ENCODE results near the gene OCA2.

DNA sequence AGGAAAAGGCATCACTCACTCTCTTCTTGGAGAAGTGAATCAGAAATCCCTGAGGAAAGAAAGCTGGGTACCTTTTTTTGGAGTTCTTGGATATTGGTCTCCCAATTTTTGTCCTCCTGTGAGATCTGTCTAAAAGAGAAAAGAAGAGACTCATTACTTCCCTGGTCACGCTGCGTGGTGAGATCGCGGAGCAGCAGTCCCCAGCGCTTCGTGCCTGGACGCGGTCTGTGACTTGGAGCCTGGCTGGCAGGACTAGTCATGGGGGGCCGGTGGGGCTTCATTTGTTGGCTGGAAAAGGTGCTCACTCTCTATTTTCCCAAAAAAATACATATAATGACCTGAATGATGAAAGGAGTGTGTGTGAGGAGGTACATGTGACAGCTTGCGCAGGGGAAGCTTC is 144.0 kb downstream of the OCA2 start:
- TF ChIP-seq CTCF (IDR thresholded peaks at IDR 0.05; ENCODE audit: insufficient read depth, low read length) (no peak), POLR2AphosphoS5 (IDR thresholded peaks at IDR 0.05; ENCODE audit: low read depth) (no peak)
- TF ChIP-seq, protein P1, sequence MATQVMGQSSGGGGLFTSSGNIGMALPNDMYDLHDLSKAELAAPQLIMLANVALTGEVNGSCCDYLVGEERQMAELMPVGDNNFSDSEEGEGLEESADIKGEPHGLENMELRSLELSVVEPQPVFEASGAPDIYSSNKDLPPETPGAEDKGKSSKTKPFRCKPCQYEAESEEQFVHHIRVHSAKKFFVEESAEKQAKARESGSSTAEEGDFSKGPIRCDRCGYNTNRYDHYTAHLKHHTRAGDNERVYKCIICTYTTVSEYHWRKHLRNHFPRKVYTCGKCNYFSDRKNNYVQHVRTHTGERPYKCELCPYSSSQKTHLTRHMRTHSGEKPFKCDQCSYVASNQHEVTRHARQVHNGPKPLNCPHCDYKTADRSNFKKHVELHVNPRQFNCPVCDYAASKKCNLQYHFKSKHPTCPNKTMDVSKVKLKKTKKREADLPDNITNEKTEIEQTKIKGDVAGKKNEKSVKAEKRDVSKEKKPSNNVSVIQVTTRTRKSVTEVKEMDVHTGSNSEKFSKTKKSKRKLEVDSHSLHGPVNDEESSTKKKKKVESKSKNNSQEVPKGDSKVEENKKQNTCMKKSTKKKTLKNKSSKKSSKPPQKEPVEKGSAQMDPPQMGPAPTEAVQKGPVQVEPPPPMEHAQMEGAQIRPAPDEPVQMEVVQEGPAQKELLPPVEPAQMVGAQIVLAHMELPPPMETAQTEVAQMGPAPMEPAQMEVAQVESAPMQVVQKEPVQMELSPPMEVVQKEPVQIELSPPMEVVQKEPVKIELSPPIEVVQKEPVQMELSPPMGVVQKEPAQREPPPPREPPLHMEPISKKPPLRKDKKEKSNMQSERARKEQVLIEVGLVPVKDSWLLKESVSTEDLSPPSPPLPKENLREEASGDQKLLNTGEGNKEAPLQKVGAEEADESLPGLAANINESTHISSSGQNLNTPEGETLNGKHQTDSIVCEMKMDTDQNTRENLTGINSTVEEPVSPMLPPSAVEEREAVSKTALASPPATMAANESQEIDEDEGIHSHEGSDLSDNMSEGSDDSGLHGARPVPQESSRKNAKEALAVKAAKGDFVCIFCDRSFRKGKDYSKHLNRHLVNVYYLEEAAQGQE (IDR thresholded peaks at IDR 0.05; ENCODE audit: insufficient replicate concordance, low read depth) = no peak

Measured in HL-60 (cell line).